Measurements from ENCODE around the gene RLN2. TPM values are rescaled to one million over a fixed set of nuclear protein-coding genes. Genes with fewer than 3 reads are reported as not detected.
A peak's percentile ranks its signal among the peaks of the same experiment; 100 is the strongest.
"Not testable (repeated sequence)": the region's sequence is repeated elsewhere in the genome, so short reads cannot be mapped to it uniquely, and the experiment has no call there.

Gene RLN2, protein sequence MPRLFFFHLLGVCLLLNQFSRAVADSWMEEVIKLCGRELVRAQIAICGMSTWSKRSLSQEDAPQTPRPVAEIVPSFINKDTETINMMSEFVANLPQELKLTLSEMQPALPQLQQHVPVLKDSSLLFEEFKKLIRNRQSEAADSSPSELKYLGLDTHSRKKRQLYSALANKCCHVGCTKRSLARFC
- 5.1 TPM for polyA plus RNA-seq

DNA sequence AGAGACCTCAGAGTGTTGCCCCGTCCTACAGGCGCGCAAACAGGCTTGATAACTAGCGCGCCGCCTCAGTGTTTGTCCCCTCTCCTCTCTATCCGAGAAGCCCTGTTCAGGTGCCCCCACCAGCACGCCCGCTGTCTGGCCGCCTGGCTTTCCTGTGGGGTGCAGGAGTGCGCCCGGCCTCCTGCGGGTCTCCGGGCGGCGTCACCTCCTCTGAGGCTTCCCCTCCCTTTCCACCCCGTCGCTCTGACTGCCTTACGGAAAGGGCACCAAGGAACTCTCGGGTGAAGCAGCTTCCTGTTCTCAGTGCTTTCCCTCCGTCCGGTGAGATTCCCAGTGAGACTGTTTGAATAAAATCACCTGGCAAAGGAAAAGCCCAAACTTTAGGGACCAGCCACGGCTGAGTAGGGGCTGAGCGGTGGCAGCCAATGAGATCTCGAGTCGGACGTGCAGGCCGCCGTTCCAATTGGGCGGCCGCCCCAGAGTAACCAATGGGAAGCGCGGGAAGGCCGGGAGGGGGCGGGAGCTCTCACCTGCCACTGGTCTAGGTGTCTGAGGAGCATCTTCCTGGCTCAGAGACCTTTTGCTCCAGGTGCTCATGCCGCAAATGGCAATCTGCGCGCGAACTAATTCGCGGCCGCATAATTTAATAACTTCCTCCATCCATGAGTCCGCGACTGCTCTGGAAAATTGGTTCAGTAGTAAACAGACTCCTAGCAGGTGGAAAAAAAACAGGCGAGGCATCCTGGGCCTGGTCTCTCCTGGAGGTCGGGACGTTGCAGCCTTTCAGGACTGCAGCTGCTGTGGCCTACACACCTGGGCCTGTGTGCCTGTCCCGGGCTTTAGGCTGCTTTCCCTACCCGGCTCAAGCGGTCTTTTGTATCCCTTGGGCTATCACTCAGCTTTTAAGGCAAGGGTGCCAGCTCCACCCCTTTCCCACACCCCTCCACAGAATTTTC is at the start of gene RLN2:
TSS of gene RLN2 (minus strand) at position 877 of the 956 bp plus-strand sequence. CDS start at position 741, 136 bp downstream.
- H3K27me3 Mint-ChIP-seq, H3K9me3 Mint-ChIP-seq, H3K36me3 Mint-ChIP-seq: not testable (repeated sequence)
- Mint-ChIP-seq H3K4me1 (peaks cover 5 to 12% (median 8%) of the 10 kb centered on the region in 3 donors), H3K27ac (peak within 1 kb of the TSS in 2 of 3 donors; percentile 27 to 32), H3K4me3 (peak within 1 kb of the TSS; percentile 44 to 76 (median 66))

DNA sequence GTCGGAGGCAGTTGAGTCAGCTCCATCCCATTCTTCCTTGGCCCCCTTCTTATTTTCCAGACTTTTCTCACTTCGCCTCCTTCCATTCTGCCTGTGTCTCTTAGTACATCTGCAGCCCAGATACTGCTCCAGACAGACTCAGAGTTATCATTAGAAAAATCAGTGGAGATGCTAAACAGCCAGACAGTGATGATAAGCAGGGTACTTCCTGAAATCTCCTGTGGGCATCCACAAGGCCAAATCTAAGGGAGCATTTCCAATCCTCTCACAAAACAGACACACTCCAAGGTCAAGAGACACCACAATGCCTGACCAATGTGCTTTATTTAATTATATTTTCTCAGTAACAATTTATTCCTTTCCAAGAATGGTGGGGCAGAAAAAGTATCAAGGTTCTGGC is 49.7 kb upstream of the RLN2 start:
- H3K27ac Mint-ChIP-seq, result no peak overlapping the region
- peaks cover 0 to 5% (median 2%) of the 10 kb centered on the region in 3 donors for H3K9me3 Mint-ChIP-seq

DNA sequence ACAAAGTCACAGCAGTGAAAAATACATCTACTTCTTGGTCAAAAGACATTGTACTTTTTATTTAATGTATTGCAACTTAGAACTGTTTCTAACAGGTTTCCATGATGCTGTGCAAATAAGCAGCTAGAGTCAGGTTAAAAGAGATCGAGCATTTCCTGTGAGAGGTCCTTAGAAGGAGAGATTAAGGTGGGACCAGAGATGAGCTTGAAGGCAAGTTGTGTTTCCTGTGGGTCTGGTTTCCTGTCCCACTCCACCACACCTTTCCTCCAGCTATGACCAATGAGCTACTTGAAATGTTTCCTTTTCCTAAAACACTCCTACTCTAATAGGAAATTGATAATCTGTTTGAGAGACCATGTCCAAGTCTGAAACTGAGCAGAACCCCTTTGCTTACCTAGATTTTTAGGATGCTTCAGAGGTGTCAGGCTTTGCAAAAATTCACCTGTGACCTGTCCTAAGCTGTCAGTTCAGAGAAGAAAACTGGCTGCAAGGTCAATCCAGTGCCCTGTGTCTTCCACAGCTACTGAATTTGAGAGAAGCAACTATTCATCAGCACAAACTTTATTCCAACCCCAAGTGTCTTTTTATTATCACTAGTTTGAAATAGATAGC is 48.2 kb upstream of the RLN2 start:
- H3K27me3 Mint-ChIP-seq, result peaks cover under 1% of the 10 kb centered on the region
- H3K4me1 Mint-ChIP-seq, result peaks cover 6 to 12% (median 10%) of the 10 kb centered on the region in 3 donors
- H3K27ac Mint-ChIP-seq, result no peak overlapping the region
- H3K9me3 Mint-ChIP-seq, result peaks cover under 1 to 8% (median 6%) of the 10 kb centered on the region in 3 donors
- H3K4me3 Mint-ChIP-seq, result no peak overlapping the region
- H3K36me3 Mint-ChIP-seq, result peaks cover 6% of the 10 kb centered on the region

More for the DNA sequence above, 49.7 kb upstream of the RLN2 start:
- Mint-ChIP-seq H3K36me3 (peaks cover 8% of the 10 kb centered on the region), H3K4me3 (no peak overlapping the region), H3K27me3 (no peaks in the 10 kb centered on the region), H3K4me1 (peaks cover 6 to 12% (median 10%) of the 10 kb centered on the region in 3 donors)

DNA sequence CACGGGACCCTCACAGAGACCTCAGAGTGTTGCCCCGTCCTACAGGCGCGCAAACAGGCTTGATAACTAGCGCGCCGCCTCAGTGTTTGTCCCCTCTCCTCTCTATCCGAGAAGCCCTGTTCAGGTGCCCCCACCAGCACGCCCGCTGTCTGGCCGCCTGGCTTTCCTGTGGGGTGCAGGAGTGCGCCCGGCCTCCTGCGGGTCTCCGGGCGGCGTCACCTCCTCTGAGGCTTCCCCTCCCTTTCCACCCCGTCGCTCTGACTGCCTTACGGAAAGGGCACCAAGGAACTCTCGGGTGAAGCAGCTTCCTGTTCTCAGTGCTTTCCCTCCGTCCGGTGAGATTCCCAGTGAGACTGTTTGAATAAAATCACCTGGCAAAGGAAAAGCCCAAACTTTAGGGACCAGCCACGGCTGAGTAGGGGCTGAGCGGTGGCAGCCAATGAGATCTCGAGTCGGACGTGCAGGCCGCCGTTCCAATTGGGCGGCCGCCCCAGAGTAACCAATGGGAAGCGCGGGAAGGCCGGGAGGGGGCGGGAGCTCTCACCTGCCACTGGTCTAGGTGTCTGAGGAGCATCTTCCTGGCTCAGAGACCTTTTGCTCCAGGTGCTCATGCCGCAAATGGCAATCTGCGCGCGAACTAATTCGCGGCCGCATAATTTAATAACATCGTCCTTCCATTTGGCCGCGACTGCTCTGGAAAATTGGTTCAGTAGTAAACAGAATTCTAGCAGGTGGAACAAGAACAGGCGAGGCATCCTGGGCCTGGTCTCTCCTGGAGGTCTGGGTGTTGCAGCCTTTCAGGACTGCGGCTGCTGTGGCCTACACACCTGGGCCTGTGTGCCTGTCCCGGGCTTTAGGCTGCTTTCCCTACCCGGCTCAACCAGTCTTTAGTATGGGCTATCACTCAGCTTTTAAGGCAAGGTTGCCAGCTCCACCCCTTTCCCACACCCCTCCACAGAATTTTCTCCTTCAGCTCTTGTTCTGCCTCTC is 34.8 kb upstream of the RLN2 start, which contains the start of gene RLN1:
TSS of gene RLN1 (minus strand) at position 885 of the 990 bp plus-strand sequence. CDS start at position 755, 130 bp downstream.
- peaks cover 7 to 16% (median 7%) of the 10 kb centered on the region in 3 donors for H3K4me1 Mint-ChIP-seq
- H3K27ac Mint-ChIP-seq, result peak within 1 kb of the TSS in 2 of 3 donors; percentile 71
- not testable (repeated sequence) for H3K27me3 Mint-ChIP-seq, H3K36me3 Mint-ChIP-seq, H3K9me3 Mint-ChIP-seq
- H3K4me3 Mint-ChIP-seq, result peak within 1 kb of the TSS; percentile 70 to 88 (median 84)

DNA sequence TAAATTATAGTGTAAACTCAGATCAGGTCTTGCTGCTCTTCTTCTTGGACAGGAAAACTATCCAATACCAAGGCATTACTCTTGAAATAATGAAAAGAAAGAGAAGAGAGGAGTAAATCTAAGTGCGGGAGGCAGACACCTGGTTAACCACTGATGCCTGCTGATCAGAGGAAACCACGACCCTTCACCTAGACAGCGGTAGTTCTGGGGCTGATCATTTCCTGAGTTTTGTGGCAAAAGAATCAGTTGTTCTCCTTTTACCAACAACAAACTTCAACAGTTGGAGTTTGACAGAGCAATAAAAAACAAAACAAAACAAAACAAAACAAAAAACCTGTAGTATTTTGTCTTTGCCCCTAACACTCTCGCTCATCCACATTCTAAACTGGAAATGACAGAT is 32.2 kb upstream of the RLN2 start:
- H3K9me3 Mint-ChIP-seq, result no peaks in the 10 kb centered on the region
- H3K27me3 Mint-ChIP-seq, result no peaks in the 10 kb centered on the region
- H3K27ac Mint-ChIP-seq, result peak overlapping the region in 1 of 3 donors; percentile 23
- peaks cover 5% of the 10 kb centered on the region for H3K36me3 Mint-ChIP-seq
- peak overlapping the region in 3 of 4 donors; percentile 53 to 70 (median 58) for H3K4me3 Mint-ChIP-seq
- H3K4me1 Mint-ChIP-seq, result peaks cover 7 to 16% (median 7%) of the 10 kb centered on the region in 3 donors

DNA sequence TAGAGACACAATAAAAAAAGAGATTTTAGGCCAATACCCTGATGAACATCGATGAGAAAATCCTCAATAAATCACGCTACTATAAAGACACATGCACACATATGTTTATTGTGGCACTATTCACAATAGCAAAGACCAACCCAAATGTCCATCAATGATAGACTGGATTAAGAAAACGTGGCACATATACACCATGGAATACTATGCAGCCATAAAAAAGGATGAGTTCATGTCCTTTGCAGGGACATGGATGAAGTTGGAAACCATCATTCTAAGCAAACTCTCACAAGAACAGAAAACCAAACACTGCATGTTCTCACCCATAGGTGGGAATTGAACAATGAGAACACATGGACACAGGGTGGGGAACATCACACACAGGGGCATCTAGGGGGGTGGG is 26.8 kb upstream of the RLN2 start:
- H3K4me1 Mint-ChIP-seq, H3K27me3 Mint-ChIP-seq, H3K27ac Mint-ChIP-seq, H3K9me3 Mint-ChIP-seq, H3K4me3 Mint-ChIP-seq: not testable (repeated sequence)
- H3K36me3 Mint-ChIP-seq, result peaks cover 12% of the 10 kb centered on the region

DNA sequence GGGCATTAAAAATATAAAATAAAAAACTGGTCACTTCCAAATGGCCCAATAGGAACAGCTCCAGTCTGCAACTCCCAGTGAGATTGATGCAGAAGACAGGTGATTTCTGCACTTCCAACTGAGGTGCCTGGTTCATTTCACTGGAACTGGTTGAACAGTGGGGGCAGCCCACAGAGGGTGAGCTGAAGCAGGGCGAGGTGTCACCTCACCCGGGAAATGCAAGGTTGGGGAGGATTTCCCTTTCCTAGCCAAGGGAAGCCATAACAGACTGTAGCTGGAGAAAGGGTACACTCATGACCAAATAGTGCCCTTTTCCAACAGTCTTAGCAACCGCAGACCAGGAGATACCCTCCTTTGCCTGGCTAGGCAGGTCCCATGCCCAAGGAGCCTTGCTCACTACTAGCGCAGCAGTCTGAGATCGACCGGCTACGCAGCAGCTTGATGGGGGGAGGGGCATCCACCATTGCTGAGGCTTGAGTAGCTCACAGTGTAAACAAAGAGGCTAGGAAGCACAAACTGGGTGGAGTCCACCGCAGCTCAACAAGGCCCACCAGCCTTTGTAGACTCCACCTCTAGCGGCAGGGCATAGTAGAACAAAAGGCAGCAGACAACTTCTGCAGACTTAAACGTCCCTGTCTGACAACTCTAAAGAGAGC is 22.5 kb upstream of the RLN2 start:
- H3K36me3 Mint-ChIP-seq, result peaks cover 7% of the 10 kb centered on the region
- no peak overlapping the region for H3K4me3 Mint-ChIP-seq
- no peaks in the 10 kb centered on the region for H3K4me1 Mint-ChIP-seq
- H3K27me3 Mint-ChIP-seq, result no peaks in the 10 kb centered on the region
- peaks cover 0 to 4% (median 0%) of the 10 kb centered on the region in 3 donors for H3K9me3 Mint-ChIP-seq
- H3K27ac Mint-ChIP-seq, result no peak overlapping the region

DNA sequence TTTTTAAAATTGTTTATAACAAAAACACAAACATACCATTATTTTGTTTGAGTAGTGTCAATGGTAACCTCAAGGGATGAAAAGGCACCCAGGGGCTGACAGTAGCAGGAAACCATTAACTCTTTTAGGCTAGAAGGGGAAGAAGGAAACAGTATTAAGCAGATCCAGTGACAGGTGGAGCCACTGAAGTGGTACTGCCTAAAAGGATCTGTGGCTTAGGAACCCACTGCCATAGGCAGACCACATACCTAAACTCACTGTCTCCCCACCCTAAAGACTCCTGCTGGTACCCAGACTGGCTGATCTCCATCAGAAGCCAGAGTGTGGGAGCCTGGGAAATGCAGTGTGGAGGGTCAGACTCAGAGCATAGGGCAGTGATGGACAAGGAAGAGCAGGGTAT is 21.7 kb upstream of the RLN2 start:
- H3K27ac Mint-ChIP-seq, result no peak overlapping the region
- no peaks in the 10 kb centered on the region for H3K27me3 Mint-ChIP-seq
- peaks cover 0 to 4% (median 0%) of the 10 kb centered on the region in 3 donors for H3K9me3 Mint-ChIP-seq
- peaks cover 9% of the 10 kb centered on the region for H3K36me3 Mint-ChIP-seq
- no peak overlapping the region for H3K4me3 Mint-ChIP-seq
- H3K4me1 Mint-ChIP-seq, result peaks cover 0 to 2% (median 1%) of the 10 kb centered on the region in 3 donors

DNA sequence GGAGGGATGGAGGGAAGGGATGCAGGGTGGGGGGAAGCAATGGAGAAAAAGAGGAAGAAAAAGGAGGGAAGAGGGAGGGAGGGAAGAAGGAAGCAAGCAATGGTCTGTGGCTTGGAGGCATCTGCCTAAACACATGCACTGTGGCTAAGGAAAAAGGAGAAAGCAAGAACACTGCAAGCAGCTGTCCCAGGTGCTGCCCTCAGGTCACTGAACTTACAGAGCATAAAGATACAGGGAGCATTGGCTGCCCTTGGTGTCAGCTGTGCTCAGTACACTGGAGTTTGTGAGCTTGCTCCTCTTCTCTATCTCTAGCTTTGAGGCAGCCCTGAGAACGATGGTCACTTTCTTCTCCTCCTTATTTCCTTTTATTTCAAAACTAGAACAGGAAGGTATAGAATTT is 17.1 kb upstream of the RLN2 start:
- not testable (repeated sequence) for H3K4me1 Mint-ChIP-seq, H3K27ac Mint-ChIP-seq, H3K27me3 Mint-ChIP-seq, H3K9me3 Mint-ChIP-seq, H3K4me3 Mint-ChIP-seq, H3K36me3 Mint-ChIP-seq

DNA sequence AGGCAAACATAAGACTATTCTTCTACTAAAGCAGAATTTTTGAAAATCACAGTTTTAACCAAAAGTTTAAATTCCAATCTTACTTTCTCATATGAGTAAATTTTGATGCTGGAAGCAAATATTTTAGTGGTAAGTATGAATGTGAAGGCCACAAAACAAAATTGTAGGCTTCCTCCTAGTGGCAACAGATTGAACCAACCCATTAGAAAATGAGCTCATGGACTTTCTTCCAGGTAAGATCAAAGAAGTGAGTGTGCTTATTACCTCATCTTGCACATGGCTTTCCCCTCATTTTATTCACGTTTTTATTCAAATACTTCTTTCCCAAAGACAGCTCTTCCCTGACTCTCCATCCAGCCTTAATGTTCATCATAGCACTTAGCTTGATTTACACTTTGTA is 16.5 kb upstream of the RLN2 start:
- peaks cover 0 to 4% (median 0%) of the 10 kb centered on the region in 3 donors for H3K9me3 Mint-ChIP-seq
- peaks cover 7% of the 10 kb centered on the region for H3K36me3 Mint-ChIP-seq
- no peaks in the 10 kb centered on the region for H3K27me3 Mint-ChIP-seq
- H3K27ac Mint-ChIP-seq, result no peak overlapping the region
- H3K4me1 Mint-ChIP-seq, result peaks cover 0 to 4% (median 1%) of the 10 kb centered on the region in 3 donors
- H3K4me3 Mint-ChIP-seq, result no peak overlapping the region

DNA sequence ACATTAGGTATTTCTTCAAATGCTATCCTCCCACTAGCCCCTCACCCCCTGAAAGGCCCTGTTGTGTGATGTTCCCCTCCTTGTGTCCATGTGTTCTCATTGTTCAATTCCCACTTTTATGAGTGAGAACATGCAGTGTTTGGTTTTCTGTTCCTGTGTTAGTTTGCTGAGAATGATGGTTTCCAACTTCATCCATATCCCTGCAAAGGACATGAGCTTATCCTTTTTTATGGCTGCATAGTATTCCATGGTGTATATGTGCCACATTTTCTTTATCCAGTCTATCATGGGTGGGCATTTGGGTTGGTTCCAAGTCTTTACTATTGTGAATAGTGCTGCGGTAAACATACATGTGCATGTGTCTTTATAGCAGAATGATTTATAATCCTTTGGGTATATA is 11.9 kb upstream of the RLN2 start:
- not testable (repeated sequence) for H3K27ac Mint-ChIP-seq, H3K4me3 Mint-ChIP-seq, H3K36me3 Mint-ChIP-seq, H3K27me3 Mint-ChIP-seq, H3K4me1 Mint-ChIP-seq
- peaks cover 0 to 15% (median 13%) of the 10 kb centered on the region in 3 donors for H3K9me3 Mint-ChIP-seq

DNA sequence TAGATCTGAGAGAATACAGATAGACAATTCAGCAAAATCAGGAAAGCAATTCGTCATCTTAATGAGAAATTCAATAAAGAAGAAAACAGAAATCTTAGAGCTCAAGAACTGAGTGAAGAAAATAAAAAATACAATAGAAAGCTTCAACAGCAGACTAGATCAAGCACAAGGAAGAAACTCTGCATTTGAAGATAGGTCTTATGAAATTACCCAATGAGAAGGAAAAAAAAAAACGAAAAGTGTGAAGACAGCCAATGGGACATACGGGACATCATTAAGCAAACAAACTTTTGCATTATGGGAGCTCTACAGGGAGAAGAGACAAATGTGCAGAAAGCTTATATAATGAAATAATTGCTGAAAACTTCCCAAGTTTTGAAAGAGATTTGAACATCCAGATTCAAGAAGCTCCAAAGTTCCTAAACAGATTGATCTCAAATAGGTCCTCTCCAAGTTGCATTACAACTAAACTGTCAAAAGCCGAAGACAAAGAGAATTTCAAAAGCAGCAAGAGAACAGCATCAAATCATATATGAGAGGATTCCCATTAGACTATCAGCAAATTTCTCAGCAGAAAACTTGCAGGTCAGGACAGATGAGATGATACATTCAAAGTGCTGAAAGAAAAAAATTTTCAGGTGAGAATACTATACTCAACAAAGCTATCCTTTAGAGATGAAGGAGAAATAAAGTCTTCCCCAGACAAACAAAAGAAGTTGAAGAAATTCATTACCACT is 10.8 kb upstream of the RLN2 start:
- H3K4me1 Mint-ChIP-seq, result no peaks in the 10 kb centered on the region
- peaks cover 0 to 15% (median 13%) of the 10 kb centered on the region in 3 donors for H3K9me3 Mint-ChIP-seq
- H3K27me3 Mint-ChIP-seq, result peaks cover 6% of the 10 kb centered on the region
- H3K27ac Mint-ChIP-seq, result no peak overlapping the region
- H3K36me3 Mint-ChIP-seq, result peaks cover 7% of the 10 kb centered on the region
- H3K4me3 Mint-ChIP-seq, result peak overlapping the region in 1 of 4 donors; percentile 39

DNA sequence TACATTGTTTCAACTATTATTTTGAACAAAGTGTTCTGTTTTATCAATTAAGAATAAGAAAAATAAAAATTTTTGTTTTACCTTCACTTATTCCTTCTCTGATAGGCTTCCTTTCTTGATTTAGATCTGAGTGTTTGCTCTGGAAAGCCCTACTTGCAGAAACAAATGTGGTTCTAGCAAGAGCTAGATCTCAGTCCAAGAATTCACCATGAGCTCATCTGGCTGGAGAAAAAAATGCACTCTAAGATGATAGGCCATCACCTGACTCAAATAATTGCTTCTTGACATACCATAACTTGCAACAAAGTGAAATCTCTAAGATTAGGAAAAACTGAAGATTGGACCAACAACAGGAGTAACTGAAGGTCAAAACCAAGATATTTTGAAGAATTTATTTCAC is 6.3 kb upstream of the RLN2 start:
- Mint-ChIP-seq H3K4me3 (no peak overlapping the region), H3K36me3 (peaks cover 3% of the 10 kb centered on the region), H3K9me3 (peaks cover 0 to 13% (median 11%) of the 10 kb centered on the region in 3 donors), H3K27me3 (peaks cover 6% of the 10 kb centered on the region), H3K27ac (no peak overlapping the region), H3K4me1 (no peaks in the 10 kb centered on the region)
